GM19324 (cell line): Measurements from ENCODE around the gene SORL1.

Experiments
- ATAC-seq: cut with Tn5 transposase; IDR thresholded peaks from one replicate; pipeline ENCODE4 v1.9.1; 2021; ENCODE audit warnings: mild to moderate bottlenecking, moderate library complexity; ENCODE audit not compliant: unreplicated experiment, low FRiP score

Gene SORL1

GRCh38 chr11:121524233-121524631 lies 72.1 kb downstream of the SORL1 start:
- ATAC-seq = no peak

GRCh38 chr11:121525376-121525775 lies 73.3 kb downstream of the SORL1 start:
- ATAC-seq = no peak

GRCh38 chr11:121530257-121530656 lies 78.1 kb downstream of the SORL1 start:
- no peak for ATAC-seq

- ATAC-seq = no peak
These were observed 81.5 kb downstream of the SORL1 start for GRCh38 chr11:121533601-121534000.

- no peak for ATAC-seq
These were observed 82.3 kb downstream of the SORL1 start for GRCh38 chr11:121534131-121535093.

GRCh38 chr11:121535129-121535796 lies 83.1 kb downstream of the SORL1 start:
- ATAC-seq = no peak

GRCh38 chr11:121536126-121536525 lies 84.0 kb downstream of the SORL1 start:
- ATAC-seq = no peak

- ATAC-seq = peak; percentile 46
These were observed 85.9 kb downstream of the SORL1 start for GRCh38 chr11:121538054-121538453.

- no peak for ATAC-seq
These were observed 86.9 kb downstream of the SORL1 start for GRCh38 chr11:121539000-121539399.

- no peak for ATAC-seq
These were observed 88.5 kb downstream of the SORL1 start for GRCh38 chr11:121540627-121541026.

- ATAC-seq = no peak
These were observed 91.8 kb downstream of the SORL1 start for GRCh38 chr11:121543836-121544380.

- ATAC-seq = no peak
These were observed 92.8 kb downstream of the SORL1 start for GRCh38 chr11:121544956-121545355.

GRCh38 chr11:121547574-121547973 lies 95.5 kb downstream of the SORL1 start:
- no peak for ATAC-seq

- ATAC-seq = no peak
These were observed 98.3 kb downstream of the SORL1 start for GRCh38 chr11:121550247-121551030.

- ATAC-seq = no peak
These were observed 99.3 kb downstream of the SORL1 start for GRCh38 chr11:121551463-121551862.

- no peak for ATAC-seq
These were observed 100.0 kb downstream of the SORL1 start for GRCh38 chr11:121552154-121552553.

GRCh38 chr11:121552644-121553043 lies 100.5 kb downstream of the SORL1 start:
- no peak for ATAC-seq

GRCh38 chr11:121553389-121553788 lies 101.3 kb downstream of the SORL1 start:
- ATAC-seq = no peak

- no peak for ATAC-seq
These were observed 101.7 kb downstream of the SORL1 start for GRCh38 chr11:121553806-121554205.

- ATAC-seq = no peak
These were observed 102.4 kb downstream of the SORL1 start for GRCh38 chr11:121554552-121554951.

GRCh38 chr11:121555121-121555520 lies 103.0 kb downstream of the SORL1 start:
- no peak for ATAC-seq
